ENCODE data around the gene GPD1.

DNA sequence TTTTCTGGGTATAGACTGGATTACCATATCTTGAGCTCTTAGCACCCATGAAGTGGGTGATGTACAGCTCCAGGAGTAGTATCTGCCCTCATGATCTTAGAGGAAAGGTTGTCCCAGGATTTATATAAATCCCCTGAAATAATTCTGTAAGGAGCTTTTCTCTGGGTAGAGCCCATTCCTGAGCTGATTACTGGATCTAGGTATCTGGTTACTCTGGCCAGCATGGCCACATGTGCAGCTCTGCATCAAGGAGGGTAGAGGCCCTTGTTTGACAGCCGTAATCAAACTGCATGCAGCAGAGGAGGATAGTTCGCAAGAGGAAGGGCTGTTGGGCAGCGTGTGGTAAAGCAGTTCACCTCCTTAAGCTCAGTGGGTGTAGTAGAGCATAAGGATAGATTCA is 16.7 kb downstream of the GPD1 start:
- TF ChIP-seq, protein P1, sequence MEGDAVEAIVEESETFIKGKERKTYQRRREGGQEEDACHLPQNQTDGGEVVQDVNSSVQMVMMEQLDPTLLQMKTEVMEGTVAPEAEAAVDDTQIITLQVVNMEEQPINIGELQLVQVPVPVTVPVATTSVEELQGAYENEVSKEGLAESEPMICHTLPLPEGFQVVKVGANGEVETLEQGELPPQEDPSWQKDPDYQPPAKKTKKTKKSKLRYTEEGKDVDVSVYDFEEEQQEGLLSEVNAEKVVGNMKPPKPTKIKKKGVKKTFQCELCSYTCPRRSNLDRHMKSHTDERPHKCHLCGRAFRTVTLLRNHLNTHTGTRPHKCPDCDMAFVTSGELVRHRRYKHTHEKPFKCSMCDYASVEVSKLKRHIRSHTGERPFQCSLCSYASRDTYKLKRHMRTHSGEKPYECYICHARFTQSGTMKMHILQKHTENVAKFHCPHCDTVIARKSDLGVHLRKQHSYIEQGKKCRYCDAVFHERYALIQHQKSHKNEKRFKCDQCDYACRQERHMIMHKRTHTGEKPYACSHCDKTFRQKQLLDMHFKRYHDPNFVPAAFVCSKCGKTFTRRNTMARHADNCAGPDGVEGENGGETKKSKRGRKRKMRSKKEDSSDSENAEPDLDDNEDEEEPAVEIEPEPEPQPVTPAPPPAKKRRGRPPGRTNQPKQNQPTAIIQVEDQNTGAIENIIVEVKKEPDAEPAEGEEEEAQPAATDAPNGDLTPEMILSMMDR (IDR thresholded peaks at IDR 0.05): no peak
- no peak for TF ChIP-seq POLR2A (IDR thresholded peaks at IDR 0.05)

Measured in right lobe of liver (tissue), 4 donors.